ENCODE results near the gene CAB39. TPM values are rescaled to one million over a fixed set of nuclear protein-coding genes. Genes with fewer than 3 reads are reported as not detected.

The CAB39 gene
- 78.7 TPM for total RNA-seq
- long read RNA-seq, transcript CAB39-201 (9 exons, 3,826 nt) = major isoform, 171 of 194 reads
- long read RNA-seq, partial matches to known transcripts = 10 of 194 reads
- long read RNA-seq, other reads (novel, unspliced or antisense) = 13 of 194 reads

- peaks cover 46% of the 10 kb centered on the region for H3K4me1 ChIP-seq
- H3K27ac ChIP-seq = peak within 1 kb of the TSS; percentile 97
- no peaks in the 10 kb centered on the region for H3K27me3 ChIP-seq (ENCODE audit: low read depth)
- peak; percentile 95 to 98 for ATAC-seq
- peak within 1 kb of the TSS; percentile 95 for H3K4me3 ChIP-seq
- intact Hi-C loops (cut with DNase I) = no loop called here
- H3K9me3 ChIP-seq = no peaks in the 10 kb centered on the region
- TF ChIP-seq CTCF (IDR thresholded peaks at IDR 0.05) = peak; percentile 93
- peak; percentile 93 for DNase-seq
- H3K36me3 ChIP-seq = no peaks in the 10 kb centered on the region
Observed at GRCh38 chr2:230712443-230713330, at the start of gene CAB39. Gene CAB39, plus strand, starts transcription at chr2:230712842. Its CDS starts 47,160 bp downstream, at chr2:230760002.

GRCh38 chr2:230664128-230664527 lies 48.5 kb upstream of the CAB39 start:
- DNase-seq (no peak), ATAC-seq (peak in 1 of 2 donors; percentile 37)
- Histone ChIP-seq H3K36me3 (no peaks in the 10 kb centered on the region), H3K27me3 (ENCODE audit: low read depth) (no peaks in the 10 kb centered on the region), H3K4me3 (no peak overlapping the region), H3K4me1 (peaks cover 79% of the 10 kb centered on the region), H3K9me3 (no peaks in the 10 kb centered on the region), H3K27ac (no peak overlapping the region)
- no peak for TF ChIP-seq CTCF (IDR thresholded peaks at IDR 0.05)
- intact Hi-C loops (cut with DNase I) = no loop called here

GRCh38 chr2:230664844-230665243 lies 47.8 kb upstream of the CAB39 start:
- no peak for ATAC-seq
- no peak for TF ChIP-seq CTCF (IDR thresholded peaks at IDR 0.05)
- peak; percentile 20 for DNase-seq
- Histone ChIP-seq H3K36me3 (no peaks in the 10 kb centered on the region), H3K27ac (no peak overlapping the region), H3K4me1 (peaks cover 74% of the 10 kb centered on the region), H3K9me3 (no peaks in the 10 kb centered on the region), H3K27me3 (ENCODE audit: low read depth) (no peaks in the 10 kb centered on the region), H3K4me3 (no peak overlapping the region)
- intact Hi-C loops (cut with DNase I) = no loop called here

- Histone ChIP-seq H3K36me3 (no peaks in the 10 kb centered on the region), H3K9me3 (no peaks in the 10 kb centered on the region), H3K27me3 (ENCODE audit: low read depth) (no peaks in the 10 kb centered on the region), H3K4me3 (no peak overlapping the region), H3K4me1 (peaks cover 72% of the 10 kb centered on the region), H3K27ac (no peak overlapping the region)
- ATAC-seq = no peak
- intact Hi-C loops (cut with DNase I) = no loop called here
- DNase-seq = no peak
- TF ChIP-seq CTCF (IDR thresholded peaks at IDR 0.05) = no peak
Observed at GRCh38 chr2:230665263-230665691, 47.4 kb upstream of the CAB39 start.

- no peak for DNase-seq
- no peak for ATAC-seq
- Histone ChIP-seq H3K36me3 (no peaks in the 10 kb centered on the region), H3K4me3 (no peak overlapping the region), H3K4me1 (peaks cover 60% of the 10 kb centered on the region), H3K27me3 (ENCODE audit: low read depth) (no peaks in the 10 kb centered on the region), H3K9me3 (no peaks in the 10 kb centered on the region), H3K27ac (peak overlapping the region; percentile 70)
- intact Hi-C loops (cut with DNase I) = no loop called here
- no peak for TF ChIP-seq CTCF (IDR thresholded peaks at IDR 0.05)
Observed at GRCh38 chr2:230666446-230666845, 46.2 kb upstream of the CAB39 start.
